Stimulated activated CD8-positive, alpha-beta memory T cell treated with anti-CD3 and anti-CD28 coated beads, Interleukin-15, amount 100 ng/mL, for 1 hour (primary cell): Measurements from ENCODE around the gene RAB5IF.
"Not testable (repeated sequence)": the region's sequence is repeated elsewhere in the genome, so short reads cannot be mapped to it uniquely, and the experiment has no call there.

Experiments used
- DNase-seq: peaks from one replicate; pipeline ENCODE4 v3.0.0-alpha.2; 2020; ENCODE audit warnings: low read depth

RAB5IF gene

DNA sequence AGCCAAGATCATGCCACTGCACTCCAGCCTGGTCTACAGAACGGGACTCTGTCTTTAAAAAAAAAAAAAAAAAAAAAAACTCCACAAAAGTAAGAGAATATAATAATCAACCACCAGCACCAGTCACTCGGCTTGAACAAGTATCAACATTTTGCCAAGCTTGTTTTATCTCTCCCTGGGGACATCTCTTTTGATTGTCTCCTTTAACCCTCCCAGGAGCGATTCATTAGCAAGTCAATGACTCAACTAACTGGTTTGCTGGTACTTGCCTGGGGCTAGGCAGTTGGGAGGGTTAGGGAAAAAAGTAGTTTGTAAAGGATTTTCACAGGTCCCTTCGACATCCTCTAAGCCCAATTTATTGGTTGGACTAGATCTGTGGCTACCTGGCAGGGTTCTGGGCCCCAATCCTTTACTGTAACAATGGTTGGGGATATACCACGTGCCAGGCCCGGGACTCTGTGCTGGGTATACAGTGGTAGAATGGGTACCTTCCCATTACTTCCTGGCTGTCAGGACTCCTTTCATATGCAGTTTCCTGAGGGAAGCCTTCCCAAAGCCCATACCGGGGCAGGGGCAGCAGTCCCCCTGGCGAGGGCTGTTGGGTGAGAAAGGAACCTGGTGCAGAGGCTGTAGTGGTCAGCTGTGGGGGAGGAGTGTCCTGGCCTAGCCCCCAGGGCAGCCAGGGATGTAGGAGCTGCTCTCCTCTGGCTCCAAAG, 20.0 kb upstream of the RAB5IF start:
- no peak for DNase-seq

- no peak for DNase-seq
Observed at GRCh38 chr20:36587388-36588070, 18.1 kb upstream of the RAB5IF start.

GRCh38 chr20:36591281-36591680, 14.3 kb upstream of the RAB5IF start:
- no peak for DNase-seq

- DNase-seq = peak; percentile 25
Observed at GRCh38 chr20:36591854-36592641, 13.5 kb upstream of the RAB5IF start.

DNA sequence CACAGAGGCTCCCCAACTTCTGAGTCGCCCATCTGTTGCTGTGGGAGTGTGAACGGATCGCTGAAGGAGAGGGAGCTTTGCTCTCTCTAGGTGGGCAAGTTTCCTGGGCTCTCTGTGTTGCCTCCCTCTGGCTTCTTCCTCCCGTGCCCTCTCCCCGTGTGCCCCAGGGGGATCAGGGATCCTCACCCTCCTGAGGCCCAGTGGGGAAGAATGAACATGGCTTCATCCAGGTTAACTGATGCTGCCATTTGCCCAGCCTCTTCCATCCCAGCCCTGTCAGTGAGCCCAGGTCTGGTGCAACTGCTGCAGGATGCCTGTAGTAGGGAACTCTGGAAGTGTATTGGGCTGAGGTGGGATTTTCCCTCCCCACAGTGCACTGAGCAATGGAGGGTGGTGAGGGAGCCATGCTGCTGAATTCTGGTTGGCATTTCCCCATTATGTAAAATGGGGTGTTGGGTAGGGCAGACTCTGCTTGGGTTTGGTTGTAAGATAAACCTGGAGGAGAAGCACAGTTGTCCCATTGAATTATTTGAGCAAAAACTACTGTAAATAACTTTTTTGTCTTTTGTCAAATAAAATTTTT, 12.1 kb upstream of the RAB5IF start:
- DNase-seq = no peak

DNA sequence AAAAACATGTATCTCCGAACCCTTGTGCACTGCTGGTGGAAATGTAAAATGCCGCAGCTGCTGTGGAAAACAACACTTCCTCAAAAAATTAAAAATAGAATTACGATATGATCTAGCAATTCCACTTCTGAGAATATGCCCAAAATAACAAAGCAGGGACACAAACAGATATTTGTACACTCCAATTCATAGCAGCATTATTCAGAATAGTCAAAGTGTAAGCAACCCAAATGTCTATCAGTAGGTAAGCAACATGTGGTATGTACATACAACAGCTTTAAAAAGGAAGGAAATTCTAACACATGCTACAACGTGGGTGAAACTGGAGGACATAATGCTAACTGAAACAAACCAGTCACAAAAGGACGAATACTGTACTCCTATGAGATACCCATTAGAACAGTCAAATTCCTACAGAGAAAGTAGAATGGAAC, 5.7 kb upstream of the RAB5IF start:
- DNase-seq = no peak

GRCh38 chr20:36601540-36601939, 4.0 kb upstream of the RAB5IF start:
- no peak for DNase-seq

DNA sequence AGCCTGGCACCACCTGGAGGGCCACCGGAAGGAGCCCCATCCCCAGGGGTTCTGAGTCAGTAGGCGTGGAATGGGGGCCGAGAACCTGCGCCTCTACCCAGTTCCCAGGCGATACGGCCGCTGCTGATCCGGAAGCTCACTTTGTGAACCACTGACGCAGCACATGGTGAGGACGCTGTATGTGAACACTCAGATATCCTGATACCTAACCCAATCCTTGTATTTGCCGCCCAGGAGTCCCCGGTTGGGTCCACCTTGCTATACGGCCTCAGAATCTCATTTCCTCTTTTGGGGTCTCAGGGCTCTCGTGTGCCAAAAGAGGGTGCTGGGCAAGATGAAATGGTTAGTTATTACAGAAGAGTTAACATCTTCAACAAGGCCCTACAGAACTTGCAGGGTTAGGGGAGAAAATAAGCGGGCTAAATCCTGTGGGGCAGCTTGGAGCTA, 604 bp upstream of the RAB5IF start:
- DNase-seq = peak; percentile 26

GRCh38 chr20:36606158-36607066, 833 bp downstream of the RAB5IF start:
- DNase-seq = no peak

DNA sequence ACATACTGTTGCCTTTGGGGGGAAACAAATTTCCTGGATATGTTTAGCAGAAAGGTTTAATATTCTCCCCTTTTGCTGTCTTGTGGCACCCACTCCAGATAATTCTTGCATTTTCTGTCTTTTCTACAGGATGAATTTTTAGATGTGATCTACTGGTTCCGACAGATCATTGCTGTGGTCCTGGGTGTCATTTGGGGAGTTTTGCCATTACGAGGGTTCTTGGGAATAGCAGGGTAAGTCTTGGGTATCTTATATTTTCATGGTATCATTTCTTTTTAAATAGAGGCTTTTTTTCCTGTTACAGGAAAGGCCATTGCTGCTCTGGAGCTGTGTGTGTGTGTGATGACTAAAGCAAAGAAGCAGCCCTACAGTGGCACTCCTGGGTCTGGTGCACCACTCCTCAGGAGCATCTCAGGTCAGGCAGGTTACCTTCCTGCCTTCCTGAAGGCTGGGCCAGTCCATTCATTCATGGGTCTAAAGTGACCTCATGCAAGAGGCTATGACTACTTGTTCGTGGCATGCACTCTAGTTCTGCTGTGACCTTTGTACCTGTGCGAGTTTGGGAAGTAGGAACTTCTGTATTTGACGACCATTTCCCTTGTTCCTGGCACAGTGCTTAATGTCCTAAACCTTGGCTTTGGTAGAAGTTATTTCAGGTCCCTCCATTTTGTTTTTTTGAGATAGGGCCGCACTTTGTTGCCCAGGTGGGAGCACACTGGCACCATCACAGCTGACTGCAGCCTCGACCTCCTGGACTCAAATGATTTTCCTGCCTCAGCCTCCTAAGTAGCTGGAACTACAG, 2.2 kb downstream of the RAB5IF start:
- no peak for DNase-seq

- DNase-seq = not testable (repeated sequence)
Observed at GRCh38 chr20:36608388-36608728, 2.8 kb downstream of the RAB5IF start.

GRCh38 chr20:36611625-36612024, 6.0 kb downstream of the RAB5IF start:
- DNase-seq = no peak

DNA sequence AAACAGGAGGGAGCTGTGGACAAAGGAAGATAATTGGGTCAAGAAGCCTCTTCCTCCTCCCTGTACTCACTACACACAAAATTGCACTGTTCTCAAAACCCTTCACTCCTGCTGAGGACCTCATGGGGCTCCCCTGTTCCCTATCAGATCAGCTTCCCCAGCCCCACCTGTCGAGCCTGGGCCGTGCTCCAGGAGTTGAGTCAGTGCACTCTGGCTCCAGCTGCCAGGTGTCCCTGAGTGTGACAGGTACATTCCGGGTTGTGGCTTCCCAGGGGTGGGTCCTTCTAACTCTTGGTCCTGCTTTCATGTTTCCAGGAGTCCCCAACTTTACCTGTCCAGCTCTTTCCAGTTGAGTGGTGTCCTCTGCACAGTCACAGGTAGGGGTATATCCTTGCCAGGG, 8.4 kb downstream of the RAB5IF start:
- DNase-seq = no peak

DNA sequence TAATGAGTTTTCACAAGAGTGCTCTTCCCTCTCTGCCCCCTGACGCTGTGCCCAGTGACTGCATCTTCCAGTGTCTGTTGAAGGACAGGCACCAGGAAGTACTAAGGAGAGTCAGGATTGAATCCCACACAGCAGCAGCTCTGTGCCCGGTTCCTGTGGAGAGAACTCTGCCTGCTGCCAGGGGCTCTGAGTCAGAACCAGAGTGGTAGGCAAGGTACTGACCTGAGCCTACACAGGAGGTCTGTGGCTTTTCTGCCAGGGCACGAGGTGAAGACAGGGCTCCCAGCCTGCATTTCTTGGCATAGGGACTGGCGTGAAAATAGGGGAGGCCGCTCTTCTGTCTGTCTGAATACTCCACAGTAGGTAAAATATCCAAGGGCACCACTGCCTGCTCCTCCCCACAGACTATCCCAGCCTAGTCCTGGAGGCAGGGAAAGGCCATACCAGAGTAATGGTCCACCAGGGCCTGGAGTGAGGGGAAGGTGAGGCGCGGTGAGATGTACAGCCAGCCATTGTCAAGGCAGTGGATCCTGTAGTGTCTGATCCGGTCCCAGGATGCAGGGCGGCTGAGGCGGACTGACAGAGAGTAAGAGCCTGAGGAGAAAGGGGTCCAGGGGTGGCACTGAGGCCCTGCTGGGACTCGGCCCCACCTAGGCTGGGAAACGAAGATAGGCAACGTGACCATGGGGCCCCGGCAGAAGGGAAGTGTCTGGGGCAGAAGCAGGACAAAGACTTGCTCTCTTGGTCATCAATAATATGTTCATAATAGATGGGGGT, 9.4 kb downstream of the RAB5IF start:
- DNase-seq = no peak

DNA sequence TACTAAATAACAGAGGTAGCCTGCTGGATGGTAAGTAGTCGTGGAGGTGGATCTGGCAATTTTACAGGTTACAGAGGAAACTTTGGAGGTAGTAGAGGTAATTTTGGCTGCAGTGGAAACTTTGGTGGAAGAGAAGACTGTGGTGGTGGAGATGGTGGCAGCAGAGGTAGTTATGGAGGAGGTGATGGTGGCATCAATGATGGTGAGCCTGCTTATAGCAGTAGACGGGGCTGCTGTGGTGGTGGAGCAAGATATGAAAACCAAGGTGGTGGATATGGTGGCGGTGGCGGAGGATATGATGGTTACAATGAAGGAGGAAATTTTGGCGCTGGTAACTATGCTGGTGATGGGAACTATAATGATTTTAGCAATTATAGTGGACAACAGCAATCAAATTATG, 15.3 kb downstream of the RAB5IF start:
- no peak for DNase-seq

GRCh38 chr20:36623444-36623843, 17.9 kb downstream of the RAB5IF start:
- no peak for DNase-seq

- DNase-seq = no peak
Observed at GRCh38 chr20:36624068-36624943, 18.7 kb downstream of the RAB5IF start.

DNA sequence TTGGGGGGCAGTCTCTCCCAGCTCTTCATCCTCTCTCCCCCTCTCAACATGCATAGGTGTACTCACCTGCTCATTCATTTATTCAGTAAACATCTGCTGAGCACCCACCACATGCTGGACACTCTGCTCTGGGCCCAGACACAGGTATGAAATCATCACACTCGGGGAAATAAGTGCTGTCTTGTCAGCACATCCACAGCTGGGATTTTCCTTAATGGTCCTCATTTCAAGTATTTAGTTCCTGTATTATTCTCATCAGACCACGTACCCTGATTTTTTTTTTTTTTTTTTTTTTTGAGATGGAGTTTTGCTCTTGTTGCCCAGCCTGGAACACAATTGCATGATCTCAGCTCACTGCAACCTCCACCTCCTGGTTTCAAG, 19.4 kb downstream of the RAB5IF start:
- DNase-seq = no peak

- DNase-seq = no peak
Observed at GRCh38 chr20:36628076-36628475, 22.5 kb downstream of the RAB5IF start.
